GM10847 (cell line): ENCODE results near the gene MARK3.

Experiments used
- POLR2A ChIP-seq: IDR thresholded peaks from 2 replicates; pipeline ENCODE4 v1.6.1; 2011; ENCODE audit not compliant: insufficient read length; ENCODE audit errors: extremely low read depth

The MARK3 gene

GRCh38 chr14:103402695-103403094 is 17.5 kb downstream of the MARK3 start:
- no peak for TF ChIP-seq POLR2A

GRCh38 chr14:103404032-103404918 is 19.1 kb downstream of the MARK3 start:
- no peak for TF ChIP-seq POLR2A

- TF ChIP-seq POLR2A = no peak
Observed at GRCh38 chr14:103404920-103405319, 19.7 kb downstream of the MARK3 start.

GRCh38 chr14:103408491-103409155 is 23.4 kb downstream of the MARK3 start:
- TF ChIP-seq POLR2A = no peak

- no peak for TF ChIP-seq POLR2A
Observed at GRCh38 chr14:103416916-103417315, 31.7 kb downstream of the MARK3 start.

- no peak for TF ChIP-seq POLR2A
Observed at GRCh38 chr14:103418481-103418818, 33.2 kb downstream of the MARK3 start.

- TF ChIP-seq POLR2A = no peak
Observed at GRCh38 chr14:103421556-103421955, 36.3 kb downstream of the MARK3 start.

GRCh38 chr14:103423050-103423461 is 37.8 kb downstream of the MARK3 start:
- no peak for TF ChIP-seq POLR2A

- TF ChIP-seq POLR2A = no peak
Observed at GRCh38 chr14:103427485-103428443, 42.5 kb downstream of the MARK3 start.

GRCh38 chr14:103428723-103429556 is 43.7 kb downstream of the MARK3 start:
- no peak for TF ChIP-seq POLR2A

- no peak for TF ChIP-seq POLR2A
Observed at GRCh38 chr14:103430358-103430757, 45.1 kb downstream of the MARK3 start.

- TF ChIP-seq POLR2A = no peak
Observed at GRCh38 chr14:103432627-103433026, 47.4 kb downstream of the MARK3 start.

GRCh38 chr14:103433916-103434563 is 48.8 kb downstream of the MARK3 start:
- no peak for TF ChIP-seq POLR2A

GRCh38 chr14:103434868-103435442 is 49.7 kb downstream of the MARK3 start:
- no peak for TF ChIP-seq POLR2A

GRCh38 chr14:103436533-103436932 is 51.3 kb downstream of the MARK3 start:
- no peak for TF ChIP-seq POLR2A
